HCT116 (cell line): ENCODE measurements around the gene KCNJ8.

Experiments used
- CEBPB ChIP-seq: IDR thresholded peaks from 2 replicates; pipeline ENCODE4 v1.6.1; 2012; ENCODE audit warnings: low read depth
- EGR1 ChIP-seq: IDR thresholded peaks from 2 replicates; pipeline ENCODE4 v1.6.1; 2012; ENCODE audit warnings: low read depth
- EZH2 ChIP-seq: fragments of 200-600 bp; sonication (generic); IDR thresholded peaks from 2 replicates; pipeline ENCODE4 v1.6.1; 2017; ENCODE audit warnings: antibody characterized with exemption, mixed run types
- EZH2phosphoT487 ChIP-seq: fragments of 200-600 bp; IDR thresholded peaks from 2 replicates; pipeline ENCODE4 v1.6.1; 2018; ENCODE audit warnings: antibody characterized with exemption, borderline replicate concordance
- FOSL1 ChIP-seq: IDR thresholded peaks from 2 replicates; pipeline ENCODE4 v1.6.1; 2012; ENCODE audit warnings: low read depth
- POLR2A ChIP-seq: IDR thresholded peaks from 2 replicates; pipeline ENCODE4 v1.7.0; 2011; ENCODE audit warnings: borderline replicate concordance; ENCODE audit not compliant: insufficient read depth, insufficient read length; ENCODE audit errors: extremely low read depth
- POLR2AphosphoS5 ChIP-seq: IDR thresholded peaks from 2 replicates; pipeline ENCODE4 v1.6.1; 2011; ENCODE audit warnings: mild to moderate bottlenecking, low read depth, low read length, moderate library complexity
- RAD21 ChIP-seq: IDR thresholded peaks from 2 replicates; pipeline ENCODE4 v1.6.1; 2012; ENCODE audit warnings: low read depth, mild to moderate bottlenecking
- YY1 ChIP-seq: IDR thresholded peaks from 2 replicates; pipeline ENCODE4 v1.6.1; 2011; ENCODE audit warnings: low read length, low read depth, moderate library complexity, mild to moderate bottlenecking; ENCODE audit not compliant: insufficient replicate concordance; ENCODE audit errors: extremely low read depth
- TF ChIP-seq, protein P1 (sequence below), 3 experiments: fragments of 200-600 bp in 1 of 3; sonication (generic) in 1 of 3; IDR thresholded peaks in 2 of 3; conservative IDR thresholded peaks in 1 of 3; 2 replicates each; pipeline ENCODE4 v1.5.1; 2012 to 2017; ENCODE audit warnings: low read depth in 2 of 3, low read length in 2 of 3, antibody characterized with exemption in 1 of 3, borderline replicate concordance in 1 of 3, control low read depth in 1 of 3, mild to moderate bottlenecking in 1 of 3, mixed read lengths in 1 of 3, mixed run types in 1 of 3, moderate library complexity in 1 of 3; ENCODE audit not compliant: insufficient read depth in 1 of 3
- TF ChIP-seq, protein P2 (sequence below): IDR thresholded peaks from 2 replicates; pipeline ENCODE4 v1.6.1; 2012; ENCODE audit warnings: low read depth
- TF ChIP-seq, protein P3 (sequence below): IDR thresholded peaks from 2 replicates; pipeline ENCODE4 v1.6.1; 2012
- TF ChIP-seq, protein P4 (sequence below): IDR thresholded peaks from 2 replicates; pipeline ENCODE4 v1.6.1; 2012

DNA sequence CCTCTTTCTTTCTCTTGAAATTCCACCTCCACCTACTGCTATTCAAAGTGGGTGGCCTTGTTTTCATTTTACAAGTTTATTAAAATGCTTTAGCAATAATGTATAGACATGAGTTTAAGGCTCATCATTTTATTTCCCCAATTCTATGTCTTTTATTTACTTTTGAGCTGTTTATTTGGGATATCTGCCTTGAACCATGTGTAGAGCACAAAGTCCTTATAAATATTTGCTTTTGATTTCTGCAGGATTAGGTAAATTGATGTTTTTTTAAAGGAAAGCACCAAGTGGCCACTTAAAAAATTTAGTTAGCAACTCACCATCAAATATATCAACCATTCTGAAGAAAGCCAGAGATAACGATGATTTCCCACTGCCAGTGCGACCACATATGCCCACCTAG lies 39.8 kb upstream of the KCNJ8 start:
- TF ChIP-seq, protein P1, sequence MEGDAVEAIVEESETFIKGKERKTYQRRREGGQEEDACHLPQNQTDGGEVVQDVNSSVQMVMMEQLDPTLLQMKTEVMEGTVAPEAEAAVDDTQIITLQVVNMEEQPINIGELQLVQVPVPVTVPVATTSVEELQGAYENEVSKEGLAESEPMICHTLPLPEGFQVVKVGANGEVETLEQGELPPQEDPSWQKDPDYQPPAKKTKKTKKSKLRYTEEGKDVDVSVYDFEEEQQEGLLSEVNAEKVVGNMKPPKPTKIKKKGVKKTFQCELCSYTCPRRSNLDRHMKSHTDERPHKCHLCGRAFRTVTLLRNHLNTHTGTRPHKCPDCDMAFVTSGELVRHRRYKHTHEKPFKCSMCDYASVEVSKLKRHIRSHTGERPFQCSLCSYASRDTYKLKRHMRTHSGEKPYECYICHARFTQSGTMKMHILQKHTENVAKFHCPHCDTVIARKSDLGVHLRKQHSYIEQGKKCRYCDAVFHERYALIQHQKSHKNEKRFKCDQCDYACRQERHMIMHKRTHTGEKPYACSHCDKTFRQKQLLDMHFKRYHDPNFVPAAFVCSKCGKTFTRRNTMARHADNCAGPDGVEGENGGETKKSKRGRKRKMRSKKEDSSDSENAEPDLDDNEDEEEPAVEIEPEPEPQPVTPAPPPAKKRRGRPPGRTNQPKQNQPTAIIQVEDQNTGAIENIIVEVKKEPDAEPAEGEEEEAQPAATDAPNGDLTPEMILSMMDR (IDR thresholded peaks at IDR 0.05 in 2 of 3, conservative IDR thresholded peaks at IDR 0.05 in 1 of 3; ENCODE audit: borderline replicate concordance in 1 of 3, insufficient read depth in 1 of 3, low read depth in 2 of 3, low read length in 2 of 3): no peak
- TF ChIP-seq, protein P2, sequence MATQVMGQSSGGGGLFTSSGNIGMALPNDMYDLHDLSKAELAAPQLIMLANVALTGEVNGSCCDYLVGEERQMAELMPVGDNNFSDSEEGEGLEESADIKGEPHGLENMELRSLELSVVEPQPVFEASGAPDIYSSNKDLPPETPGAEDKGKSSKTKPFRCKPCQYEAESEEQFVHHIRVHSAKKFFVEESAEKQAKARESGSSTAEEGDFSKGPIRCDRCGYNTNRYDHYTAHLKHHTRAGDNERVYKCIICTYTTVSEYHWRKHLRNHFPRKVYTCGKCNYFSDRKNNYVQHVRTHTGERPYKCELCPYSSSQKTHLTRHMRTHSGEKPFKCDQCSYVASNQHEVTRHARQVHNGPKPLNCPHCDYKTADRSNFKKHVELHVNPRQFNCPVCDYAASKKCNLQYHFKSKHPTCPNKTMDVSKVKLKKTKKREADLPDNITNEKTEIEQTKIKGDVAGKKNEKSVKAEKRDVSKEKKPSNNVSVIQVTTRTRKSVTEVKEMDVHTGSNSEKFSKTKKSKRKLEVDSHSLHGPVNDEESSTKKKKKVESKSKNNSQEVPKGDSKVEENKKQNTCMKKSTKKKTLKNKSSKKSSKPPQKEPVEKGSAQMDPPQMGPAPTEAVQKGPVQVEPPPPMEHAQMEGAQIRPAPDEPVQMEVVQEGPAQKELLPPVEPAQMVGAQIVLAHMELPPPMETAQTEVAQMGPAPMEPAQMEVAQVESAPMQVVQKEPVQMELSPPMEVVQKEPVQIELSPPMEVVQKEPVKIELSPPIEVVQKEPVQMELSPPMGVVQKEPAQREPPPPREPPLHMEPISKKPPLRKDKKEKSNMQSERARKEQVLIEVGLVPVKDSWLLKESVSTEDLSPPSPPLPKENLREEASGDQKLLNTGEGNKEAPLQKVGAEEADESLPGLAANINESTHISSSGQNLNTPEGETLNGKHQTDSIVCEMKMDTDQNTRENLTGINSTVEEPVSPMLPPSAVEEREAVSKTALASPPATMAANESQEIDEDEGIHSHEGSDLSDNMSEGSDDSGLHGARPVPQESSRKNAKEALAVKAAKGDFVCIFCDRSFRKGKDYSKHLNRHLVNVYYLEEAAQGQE: no peak
- no peak for TF ChIP-seq RAD21
- TF ChIP-seq POLR2A: no peak
- TF ChIP-seq EZH2: no peak
- no peak for TF ChIP-seq FOSL1
- TF ChIP-seq, protein P3, sequence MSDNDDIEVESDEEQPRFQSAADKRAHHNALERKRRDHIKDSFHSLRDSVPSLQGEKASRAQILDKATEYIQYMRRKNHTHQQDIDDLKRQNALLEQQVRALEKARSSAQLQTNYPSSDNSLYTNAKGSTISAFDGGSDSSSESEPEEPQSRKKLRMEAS: no peak
- no peak for TF ChIP-seq POLR2AphosphoS5
- no peak for TF ChIP-seq CEBPB
- no peak for TF ChIP-seq EGR1
- TF ChIP-seq, protein P4, sequence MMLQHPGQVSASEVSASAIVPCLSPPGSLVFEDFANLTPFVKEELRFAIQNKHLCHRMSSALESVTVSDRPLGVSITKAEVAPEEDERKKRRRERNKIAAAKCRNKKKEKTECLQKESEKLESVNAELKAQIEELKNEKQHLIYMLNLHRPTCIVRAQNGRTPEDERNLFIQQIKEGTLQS: no peak
- no peak for TF ChIP-seq EZH2phosphoT487
- no peak for TF ChIP-seq YY1
